Activated T-cell treated with anti-CD3 and anti-CD28 coated beads, Interleukin-2, amount 50 U/mL, for 1 hour (primary cell): ENCODE measurements around the gene CFAP97D2.
"Not testable (repeated sequence)": the region's sequence is repeated elsewhere in the genome, so short reads cannot be mapped to it uniquely, and the experiment has no call there.

Experiments used
- DNase-seq: peaks from one replicate; pipeline ENCODE4 v3.0.0-alpha.2; 2020

The CFAP97D2 gene

DNA sequence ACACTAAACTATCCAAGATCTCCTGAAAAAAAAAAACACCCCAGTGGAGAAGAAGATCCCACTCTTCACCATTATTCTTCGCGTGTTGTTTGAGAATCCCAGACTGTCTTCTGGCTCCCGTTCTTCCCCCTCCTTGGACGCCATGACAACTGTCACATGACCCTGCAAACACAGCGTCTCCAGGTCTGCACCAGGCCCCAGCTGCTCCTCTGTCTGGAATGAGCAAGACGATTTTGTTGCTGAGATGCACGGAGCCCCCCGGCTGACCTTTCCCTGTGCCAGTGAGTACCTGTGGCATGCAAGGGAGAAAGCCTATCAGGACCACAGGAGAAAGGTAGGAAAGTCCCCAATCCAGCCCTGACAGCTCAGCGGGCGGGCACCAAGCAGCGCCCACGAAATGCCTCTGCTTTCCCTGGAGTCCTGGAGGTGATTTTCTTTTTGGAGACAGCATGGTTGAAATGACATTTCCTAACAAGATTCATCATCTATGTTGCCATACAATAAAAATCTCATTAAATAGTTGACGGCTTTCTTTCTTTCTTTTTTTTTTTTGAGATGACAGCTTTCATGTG is at the start of gene CFAP97D2:
Gene CFAP97D2 (plus strand): TSS at position 171 of the 572 bp plus-strand sequence. CDS start 74 bp downstream, at position 245.
- no peak for DNase-seq

DNA sequence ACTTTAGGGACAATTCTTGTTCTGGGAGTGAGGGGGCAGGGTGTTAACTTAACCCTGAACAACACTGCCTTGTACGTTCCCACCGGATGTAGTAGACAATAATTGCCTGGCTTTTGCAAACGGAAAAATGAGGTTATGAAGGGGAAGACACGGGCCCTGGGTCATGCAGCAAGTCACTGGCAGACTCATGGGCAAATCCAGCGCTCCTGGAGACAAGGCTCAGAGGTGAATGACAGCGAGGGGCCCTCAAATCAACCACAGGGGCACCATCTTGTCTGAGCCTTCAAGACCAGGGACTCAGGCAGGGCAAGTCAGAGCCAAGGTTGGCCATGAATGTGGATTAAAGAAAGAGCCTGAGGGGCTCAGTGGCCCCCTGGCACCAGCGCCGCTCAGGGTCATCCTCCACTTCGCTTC is 49.4 kb upstream of the CFAP97D2 start:
- DNase-seq: peak; percentile 55

DNA sequence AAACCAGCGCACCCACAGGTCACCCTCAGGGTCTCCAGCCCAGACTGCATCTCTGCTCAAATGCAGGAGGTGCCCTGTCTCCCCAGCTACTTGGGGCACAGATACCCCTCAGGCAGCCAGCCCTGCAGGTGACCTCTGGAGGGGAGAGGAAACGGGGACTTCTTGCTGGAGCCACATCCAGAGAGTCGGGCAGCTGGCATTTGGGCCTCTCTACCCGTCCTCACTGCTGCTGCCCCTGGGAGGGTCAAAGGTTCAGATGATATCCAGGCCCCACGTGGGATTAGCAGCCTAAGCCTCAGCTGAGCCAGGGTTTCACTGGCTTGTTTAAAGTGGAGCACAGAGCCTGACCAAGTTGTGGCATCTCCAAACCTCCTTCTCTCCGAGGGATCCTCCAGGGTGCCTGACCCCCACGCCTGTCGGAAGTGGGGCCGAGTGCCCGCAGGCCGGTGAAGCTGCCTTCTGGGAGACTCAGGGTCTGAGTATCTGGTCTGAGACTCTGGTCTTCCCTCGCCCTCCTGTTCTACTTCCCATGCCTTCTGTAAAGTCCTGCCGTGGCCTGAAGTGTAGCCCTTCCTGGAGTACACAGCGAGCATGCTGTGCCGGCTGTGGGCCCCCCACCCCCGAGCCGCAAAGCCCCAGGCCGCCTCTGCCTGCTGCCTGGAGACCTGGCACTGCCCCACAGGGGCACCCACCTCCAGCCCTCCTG is 48.8 kb upstream of the CFAP97D2 start:
- no peak for DNase-seq

DNA sequence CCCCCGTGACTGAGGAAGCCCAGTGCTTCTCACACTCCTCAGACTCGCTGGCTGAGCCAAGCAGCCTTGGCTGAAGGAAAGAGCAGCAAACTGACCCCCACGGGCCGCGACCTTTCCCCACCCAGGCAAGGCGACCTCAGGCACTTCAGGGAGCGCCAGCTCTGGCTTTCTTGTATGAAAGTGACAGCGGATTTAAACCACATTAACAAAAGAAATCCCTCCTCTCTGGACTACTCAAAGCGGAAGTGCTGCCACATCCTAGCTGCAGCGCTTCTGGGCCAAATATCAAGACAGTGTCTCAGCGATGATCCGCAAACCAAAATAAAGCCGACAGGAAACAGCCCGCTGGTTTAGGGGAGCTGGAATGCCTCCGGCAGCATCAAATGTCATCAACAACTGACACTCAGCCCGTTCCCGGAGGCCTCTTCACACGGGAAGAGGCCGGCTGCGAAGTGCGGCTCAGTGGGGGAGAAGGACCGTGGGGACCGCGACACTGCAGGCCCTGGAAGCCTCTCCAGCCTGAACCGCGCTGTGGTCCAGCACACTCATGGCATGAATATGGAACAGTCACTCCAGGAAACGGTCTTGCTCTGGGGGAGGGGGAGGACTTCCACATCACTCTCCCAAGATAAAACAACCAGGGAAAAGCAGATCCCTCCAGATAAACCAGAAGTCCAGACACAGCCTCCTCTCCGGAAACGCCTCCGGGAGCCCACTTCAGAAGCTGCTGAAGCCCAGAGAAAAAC is 48.0 kb upstream of the CFAP97D2 start:
- peak; percentile 71 for DNase-seq

DNA sequence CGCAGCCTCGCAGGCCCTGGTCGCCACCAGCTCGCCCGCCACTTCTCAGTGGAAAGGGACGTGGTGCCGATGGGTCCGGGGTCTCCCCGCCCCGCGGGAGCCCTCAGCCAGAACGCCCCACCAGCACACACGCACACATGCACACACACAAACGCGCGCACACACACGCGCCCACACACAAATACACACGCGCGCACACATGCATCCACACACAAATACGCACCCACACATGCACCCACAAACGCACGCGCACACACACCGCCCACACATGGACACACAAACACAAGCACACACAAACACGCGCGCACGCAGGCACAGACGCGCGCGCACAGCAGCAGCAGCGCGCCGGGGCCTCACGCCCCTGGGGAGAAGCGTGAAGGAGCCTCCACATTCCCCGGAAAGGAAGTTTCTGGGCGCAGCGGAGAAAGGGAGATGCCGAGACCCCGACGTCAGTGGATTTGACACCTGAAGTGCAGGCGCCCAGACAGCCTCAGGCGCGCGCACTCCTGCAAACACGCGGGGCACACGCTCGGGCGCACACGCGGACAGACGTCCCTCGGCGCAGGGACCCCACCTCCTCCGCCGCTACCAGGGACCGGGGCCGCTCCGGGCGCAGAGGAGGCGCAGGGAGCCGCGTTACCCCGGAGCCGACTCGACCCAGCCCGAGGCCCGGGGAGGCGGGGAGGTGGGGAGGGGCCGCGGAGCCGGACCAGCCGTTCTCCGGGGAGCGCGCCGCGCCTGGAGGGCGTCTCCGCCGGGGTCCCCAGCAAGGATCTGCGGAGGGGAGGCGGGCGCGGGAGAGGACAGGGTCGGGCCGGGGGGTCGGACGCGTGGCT is 47.3 kb upstream of the CFAP97D2 start:
- DNase-seq: peak; percentile 56

DNA sequence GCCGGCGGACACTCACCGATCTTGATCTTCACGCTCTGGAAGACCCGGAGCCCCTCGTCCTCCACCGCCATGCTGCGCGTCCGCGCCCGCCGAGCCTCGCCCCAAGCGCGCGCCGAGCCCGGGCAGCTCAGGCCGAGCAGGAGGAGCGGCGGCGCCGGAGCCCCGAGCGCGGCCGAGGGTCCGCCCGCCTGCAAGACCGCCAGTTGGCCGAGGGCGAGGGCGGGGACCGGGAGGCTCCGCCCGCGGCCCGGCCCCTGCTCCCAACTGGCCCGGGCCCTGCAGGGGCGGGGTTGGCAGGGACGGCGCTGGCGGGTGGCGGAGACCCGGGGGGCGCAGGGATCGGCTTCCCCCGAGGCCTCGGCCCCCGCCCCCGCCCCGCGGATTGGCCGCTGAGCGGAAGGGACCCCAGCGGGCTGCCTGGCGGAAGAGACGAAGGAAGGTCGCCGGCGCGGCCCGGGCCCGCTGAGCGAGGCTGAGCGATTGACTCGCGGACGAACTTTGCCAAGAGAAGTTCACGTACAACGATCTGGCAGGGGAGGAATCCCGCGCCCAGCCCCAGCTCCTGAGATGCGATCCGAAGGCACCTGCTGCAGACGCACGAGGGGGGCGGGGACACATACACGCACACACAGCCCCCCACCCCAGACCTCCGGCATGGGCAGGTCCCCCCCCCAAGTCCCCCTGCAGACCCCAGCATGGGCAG is 46.5 kb upstream of the CFAP97D2 start, which contains the start of gene RASA3:
Gene RASA3 (minus strand): TSS at position 205 of the 703 bp plus-strand sequence. CDS start 134 bp downstream, at position 71.
- DNase-seq: peak; percentile 79

DNA sequence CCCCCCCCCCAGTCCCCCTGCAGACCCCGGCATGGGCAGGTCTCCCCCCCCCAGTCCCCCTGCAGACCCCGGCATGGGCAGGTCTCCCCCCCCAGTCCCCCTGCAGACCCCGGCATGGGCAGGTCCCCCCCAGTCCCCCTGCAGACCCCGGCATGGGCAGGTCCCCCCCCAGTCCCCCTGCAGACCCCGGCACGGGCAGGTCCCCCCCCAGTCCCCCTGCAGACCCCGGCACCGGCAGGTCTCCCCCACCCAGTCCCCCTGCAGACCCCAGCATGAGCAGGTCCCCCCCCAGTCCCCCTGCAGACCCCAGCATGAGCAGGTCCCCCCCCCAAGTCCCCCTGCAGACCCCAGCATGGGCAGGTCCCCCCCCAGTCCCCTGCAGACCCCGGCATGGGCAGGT is 45.9 kb upstream of the CFAP97D2 start:
- not testable (repeated sequence) for DNase-seq

DNA sequence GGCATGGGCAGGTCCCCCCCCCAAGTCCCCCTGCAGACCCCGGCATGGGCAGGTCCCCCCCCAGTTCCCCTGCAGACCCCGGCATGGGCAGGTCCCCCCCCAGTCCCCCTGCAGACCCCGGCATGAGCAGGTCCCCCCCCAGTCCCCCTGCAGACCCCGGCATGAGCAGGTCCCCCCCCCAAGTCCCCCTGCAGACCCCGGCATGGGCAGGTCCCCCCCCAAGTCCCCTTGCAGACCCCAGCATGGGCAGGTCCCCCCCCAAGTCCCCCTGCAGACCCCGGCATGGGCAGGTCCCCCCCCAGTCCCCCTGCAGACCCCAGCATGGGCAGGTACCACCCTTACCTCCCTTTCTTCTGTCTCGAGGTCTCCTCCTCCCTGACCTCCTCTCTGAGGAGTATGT is 45.5 kb upstream of the CFAP97D2 start:
- DNase-seq: not testable (repeated sequence)

DNA sequence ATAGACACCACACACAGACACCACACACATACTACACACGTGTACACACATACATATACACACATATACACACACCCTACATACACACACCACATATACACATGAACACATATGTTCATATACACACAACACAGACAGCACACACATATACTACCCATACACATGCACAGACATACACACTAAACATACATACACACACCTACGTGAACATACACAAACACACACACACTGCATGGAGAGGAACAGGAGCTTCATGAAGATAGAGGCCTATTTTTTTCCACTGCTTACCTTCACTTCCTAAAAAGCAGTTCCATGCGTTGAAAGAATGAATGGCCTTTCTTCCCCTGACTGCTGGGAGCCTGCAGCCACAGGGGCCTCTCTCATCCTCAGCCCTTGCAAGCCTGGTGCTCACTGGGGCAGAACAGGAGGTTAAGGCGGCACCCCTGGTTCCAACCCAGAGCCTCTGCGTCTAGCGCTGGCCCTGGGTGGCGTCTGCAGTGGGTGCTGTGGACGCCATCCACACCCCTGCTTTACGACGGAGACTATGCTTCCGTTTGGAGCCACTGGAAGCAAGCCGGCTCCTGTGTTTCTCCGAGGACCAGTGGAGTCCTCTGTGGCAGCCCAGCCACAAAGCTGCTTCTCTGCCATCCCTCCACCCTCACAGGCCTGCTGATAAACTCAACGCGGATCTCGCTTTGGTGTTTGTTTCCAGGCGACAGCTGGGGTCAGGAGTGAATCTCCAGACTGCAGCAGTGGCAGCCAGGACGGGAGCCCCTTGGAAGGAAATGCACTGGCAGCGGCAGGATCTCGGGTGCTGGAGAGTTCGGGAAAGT is 44.7 kb upstream of the CFAP97D2 start:
- DNase-seq: no peak

DNA sequence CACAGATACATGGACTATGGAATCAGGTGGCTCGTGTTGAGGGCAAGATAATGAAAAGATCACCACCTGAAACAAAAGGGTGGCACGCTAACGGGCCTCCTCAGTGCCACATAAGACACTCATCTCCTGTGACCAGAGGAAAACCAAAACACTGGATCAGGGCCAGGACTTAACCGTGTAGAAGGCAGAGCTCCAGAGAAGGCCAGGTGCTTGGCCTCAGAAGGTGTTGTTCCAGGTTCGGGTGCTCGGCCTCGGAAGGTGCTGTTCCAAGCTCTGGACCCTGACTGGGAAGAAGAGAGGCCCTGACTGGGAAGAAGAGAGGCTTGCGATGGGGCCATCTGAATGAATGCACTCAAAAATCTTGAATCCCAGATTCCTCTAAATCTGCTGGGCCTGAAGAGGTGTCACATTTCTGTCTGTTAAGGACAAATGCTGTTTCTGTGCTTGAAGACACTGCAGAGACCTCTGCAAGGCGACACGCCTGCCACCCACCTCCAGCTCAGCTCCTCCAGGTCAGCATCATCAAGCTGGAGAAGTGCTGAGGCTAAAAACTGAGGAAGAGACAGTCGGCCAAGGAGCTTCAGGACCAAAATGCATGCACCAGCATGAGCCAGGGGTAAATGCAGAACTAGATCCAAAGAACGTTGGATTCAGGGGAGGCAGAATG is 44.0 kb upstream of the CFAP97D2 start:
- DNase-seq: no peak

DNA sequence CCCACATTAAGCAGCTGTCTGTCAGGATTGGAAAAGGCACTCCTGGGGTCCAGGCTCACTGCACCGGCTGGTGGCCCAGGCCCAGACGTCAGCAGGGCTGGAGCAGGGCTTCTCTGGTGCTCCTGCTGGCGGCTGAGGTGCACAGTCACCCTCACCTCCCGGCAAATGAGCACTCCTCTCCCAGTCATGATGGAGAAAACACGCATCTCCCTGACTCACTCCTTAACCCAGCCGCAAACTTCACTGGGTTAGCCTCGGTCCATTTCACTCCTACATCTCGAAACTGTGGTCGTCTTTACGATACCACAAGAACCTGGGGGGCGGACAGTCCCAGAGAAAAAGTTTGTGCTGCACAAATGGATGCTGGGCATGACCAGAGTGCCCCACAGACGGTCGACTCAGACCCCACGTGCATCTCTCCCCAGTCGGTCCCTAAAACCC is 43.3 kb upstream of the CFAP97D2 start:
- DNase-seq: no peak

DNA sequence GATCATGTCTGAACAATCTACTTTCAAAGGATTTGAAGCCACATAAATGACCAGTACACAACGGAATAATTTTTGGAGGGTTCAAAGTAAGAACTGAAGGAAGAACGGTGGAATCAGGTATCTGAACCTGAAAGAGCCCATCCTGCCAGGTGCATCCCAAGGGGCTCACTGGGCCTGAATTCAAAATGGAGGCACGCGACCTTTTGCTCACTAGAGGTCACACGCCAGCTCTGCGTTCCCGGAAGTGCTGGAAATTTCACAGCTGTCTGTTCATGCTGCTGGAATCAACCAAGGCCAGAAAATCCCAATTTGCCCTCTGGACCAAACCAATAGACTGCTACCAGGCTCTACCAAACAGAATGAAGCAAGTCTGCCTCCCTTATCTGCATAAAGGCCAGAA is 42.5 kb upstream of the CFAP97D2 start:
- no peak for DNase-seq

DNA sequence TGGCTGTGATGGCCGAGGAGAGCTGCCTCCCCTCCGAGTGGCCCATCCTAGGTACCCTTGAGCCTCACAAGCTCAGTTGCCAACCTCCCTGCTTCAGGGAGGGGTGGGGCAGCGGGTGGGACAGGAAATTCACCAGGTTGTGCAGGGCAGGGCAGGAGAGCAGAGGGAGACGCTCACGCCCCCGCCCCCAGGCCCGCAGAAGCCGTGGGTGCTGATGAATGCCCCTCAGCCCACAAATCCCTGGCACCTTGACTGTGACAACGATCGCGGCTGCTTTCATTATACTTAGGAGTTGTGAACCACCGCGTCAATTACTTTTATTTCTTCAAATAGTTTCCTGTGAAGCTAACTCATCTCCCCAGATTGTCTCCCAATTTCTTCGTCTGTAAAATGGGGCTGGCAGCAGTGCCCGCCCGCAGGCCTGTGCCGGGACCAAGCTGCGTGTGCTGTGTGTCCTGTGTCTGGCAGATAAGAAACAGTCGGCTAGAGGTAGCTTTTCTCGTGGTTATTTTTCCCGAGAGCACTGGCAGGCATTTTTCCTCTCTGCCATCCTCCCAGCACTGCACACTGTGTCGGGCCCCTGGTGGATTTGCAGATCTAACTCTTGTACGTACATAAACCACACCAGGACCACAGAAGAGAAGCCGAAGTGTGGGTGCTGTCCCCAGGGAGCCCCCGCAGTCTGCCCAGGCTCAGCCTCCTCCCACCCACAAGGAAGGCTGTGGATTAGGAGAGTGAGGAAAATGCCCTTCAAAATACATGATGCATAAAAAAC is 38.7 kb upstream of the CFAP97D2 start:
- DNase-seq: peak; percentile 65

DNA sequence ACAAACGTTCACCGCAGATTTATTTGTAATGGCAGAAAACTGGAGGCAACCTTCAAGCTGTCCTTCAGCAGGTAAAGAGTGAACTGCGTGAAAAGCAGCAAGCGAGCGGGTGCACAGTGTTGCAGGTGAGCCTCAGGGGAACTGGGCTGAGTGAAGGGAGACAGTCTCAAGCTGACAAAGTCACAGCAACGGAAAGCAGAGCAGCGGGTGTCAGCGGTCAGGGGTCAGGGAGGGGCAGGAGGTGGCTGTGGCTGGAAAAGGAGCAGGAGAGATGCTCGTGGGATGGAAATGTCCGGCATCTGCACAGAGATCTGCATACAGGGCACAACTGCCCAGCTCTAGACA is 38.2 kb upstream of the CFAP97D2 start:
- peak; percentile 57 for DNase-seq

DNA sequence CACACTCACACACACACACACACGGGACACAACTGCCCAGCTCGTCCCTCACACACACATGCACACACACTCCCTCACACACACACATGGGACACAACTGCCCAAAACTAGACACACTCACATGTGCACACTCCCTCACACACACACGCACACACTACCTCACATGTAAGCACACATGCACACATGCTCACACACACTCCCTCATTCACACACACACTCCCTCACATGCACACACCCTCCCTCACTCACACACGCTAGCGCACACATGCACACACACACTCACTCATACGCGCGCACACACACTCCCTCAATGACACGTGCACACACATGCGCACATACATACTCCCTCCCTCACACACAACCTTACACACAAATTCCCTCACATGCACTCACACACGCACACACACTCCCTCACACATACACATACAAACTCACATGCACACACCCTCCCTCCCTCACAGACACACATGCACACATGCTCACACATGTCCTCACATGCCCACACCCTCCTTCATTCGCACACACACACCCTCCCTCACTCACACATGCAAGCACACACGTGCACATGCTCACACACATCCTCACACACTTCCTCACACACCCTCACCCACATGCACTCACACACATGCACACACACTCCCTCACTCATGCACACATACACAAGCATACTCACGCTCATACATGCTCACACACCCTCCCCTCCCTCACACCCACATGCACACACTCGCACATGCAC is 37.6 kb upstream of the CFAP97D2 start:
- no peak for DNase-seq

DNA sequence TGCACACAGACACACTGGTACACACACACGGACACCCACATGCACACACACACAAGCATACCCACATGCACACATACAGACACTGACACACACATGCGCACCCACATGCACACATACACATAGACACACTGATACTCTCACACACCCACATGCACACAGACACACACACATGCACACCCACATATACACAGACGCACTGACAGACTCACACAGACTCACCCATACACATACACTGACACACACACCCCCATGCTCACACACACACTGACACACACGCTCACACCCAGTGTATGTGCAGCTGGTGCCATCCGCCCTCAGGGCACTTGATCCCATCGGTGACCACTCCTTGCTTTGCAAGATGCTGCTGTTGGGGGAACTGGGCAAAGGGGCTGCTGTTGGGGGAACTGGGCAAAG is 36.9 kb upstream of the CFAP97D2 start:
- no peak for DNase-seq

DNA sequence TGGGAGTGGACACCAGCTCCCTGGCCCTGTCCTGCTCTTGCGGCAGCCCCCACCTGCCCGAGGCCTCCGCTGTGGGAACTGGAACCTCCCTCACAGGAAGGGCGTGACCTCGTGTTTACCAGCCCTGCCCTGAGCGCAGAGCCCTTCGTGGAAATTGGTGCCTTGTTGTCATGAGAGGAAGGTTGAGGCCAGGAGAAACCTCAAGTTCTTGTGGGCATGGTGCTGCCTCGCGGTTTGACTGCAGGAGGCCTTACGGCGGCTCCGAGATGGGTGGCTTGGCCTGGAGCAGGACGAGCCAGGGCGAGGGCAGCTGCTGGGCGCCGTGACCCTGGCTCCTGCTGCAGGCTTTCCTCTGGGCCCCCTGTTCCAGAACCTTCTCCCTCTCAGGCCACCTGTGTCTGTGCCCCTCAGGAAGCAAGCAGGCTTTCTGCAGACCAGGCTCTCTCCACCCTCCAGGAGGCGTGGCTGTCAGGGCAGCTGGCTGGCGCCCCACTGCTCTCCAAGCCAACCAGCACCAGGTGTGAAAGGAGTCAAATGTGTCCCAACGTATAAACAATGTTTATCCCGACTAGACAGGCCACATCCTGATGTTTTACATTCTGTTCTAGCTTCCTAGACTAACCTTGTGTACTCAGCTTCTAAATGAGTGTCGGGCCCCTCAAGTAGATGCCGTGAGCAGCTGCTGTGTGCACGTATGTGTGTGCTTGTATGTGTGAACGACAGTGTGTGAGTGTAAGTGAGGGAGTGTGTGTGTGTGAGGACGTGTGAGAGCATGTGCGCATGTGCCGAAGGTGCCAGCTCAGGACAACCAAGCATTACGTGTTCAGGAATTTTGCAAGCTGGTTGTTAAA is 36.2 kb upstream of the CFAP97D2 start:
- peak; percentile 80 for DNase-seq
